Adrenal gland (tissue), 12 donors: ENCODE measurements around the gene MGAT1. TPM values are rescaled to one million over a fixed set of nuclear protein-coding genes. Genes with fewer than 3 reads are reported as not detected.

Source experiments
- DNase-seq, 7 donors: peaks; one replicate each; pipeline ENCODE4 v3.0.0-alpha.2; 2019 to 2020
- H3K27ac ChIP-seq, 5 donors: fragments of 200-600 bp; sonication (generic) in 4 of 5; 1 replicate in 3 of 5; 2 replicates in 2 of 5; pipeline versions ENCODE4 v1.5.1 to v1.8.0; 2016 to 2020; ENCODE audit warnings: mild to moderate bottlenecking in 1 of 5
- H3K27me3 ChIP-seq: fragments of 200-600 bp; 2 replicates; pipeline ENCODE4 v1.8.0; 2021
- H3K36me3 ChIP-seq, 2 donors: fragments of 200-600 bp; replicated peaks in 1 of 2; 1 replicate in 1 of 2; 2 replicates in 1 of 2; pipeline versions ENCODE4 v1.5.1 to v1.8.0; 2018 to 2022
- H3K4me1 ChIP-seq, 2 donors: fragments of 200-600 bp; replicated peaks in 1 of 2; 1 replicate in 1 of 2; 2 replicates in 1 of 2; pipeline versions ENCODE4 v1.5.1 to v1.8.0; 2018 to 2021
- H3K4me3 ChIP-seq, 4 donors: fragments of 200-600 bp; sonication (generic) in 3 of 4; one replicate each; pipeline ENCODE4 v1.5.1; 2016 to 2018
- H3K9me3 ChIP-seq, 3 donors: fragments of 200-600 bp; sonication (generic) in 1 of 3; replicated peaks in 1 of 3; 1 replicate in 2 of 3; 2 replicates in 1 of 3; pipeline versions ENCODE4 v1.5.1 to v1.8.0; 2016 to 2021
- POLR2A ChIP-seq, 2 donors: fragments of 450-650 bp; IDR thresholded peaks; one replicate each; pipeline ENCODE4 v1.6.1; 2017; ENCODE audit warnings: antibody characterized with exemption in 2 of 2, mild to moderate bottlenecking in 2 of 2, moderate library complexity in 1 of 2
- WGBS, 4 donors: extraction: QIAGEN DNeasy Blood & Tissue Kit in 2 of 4; methylation state at CpG; one replicate each; pipeline versions ENCODE4 v1.1.5 to v1.1.7; 2013 to 2017; 5-methylcytosine and 5-hydroxymethylcytosine counted together
- intact Hi-C, 2 donors: fragments of 100-400 bp; cut with DNase I; formaldehyde crosslinking; loops; one replicate each; pipeline versions ENCODE4 v1.14.1 to v1.15.0; 2022 to 2023
- polyA plus RNA-seq, 3 donors: library from polyadenylated mRNA; stranded (reverse); fragments of 200-250 nt in 2 of 3; fragments of 350-450 nt in 1 of 3; fragmentation: Illumina TruSeq in 1 of 3; extraction: RNeasy Lipid Tissue Mini Kit (QIAGEN cat#74804) in 1 of 3; gene quantifications; one replicate each; pipeline ENCODE4 v1.2.3, GENCODE V29; 2013 to 2014
- total RNA-seq, 9 donors: library from RNA; depleted of rRNA in 4 of 9; stranded (reverse); fragments of >200 nt in 4 of 9; fragments of 120-200 nt in 1 of 9; fragmentation: NEBNext Ultra II Directional in 1 of 9; extraction: Animal tissue kit (Norgen Biotek cat#: 25700) in 1 of 9; gene quantifications; one replicate each; pipeline versions ENCODE4 v1.1.0 to v1.2.4, GENCODE V29; 2013 to 2023
- TF ChIP-seq, protein P1 (sequence below), 6 experiments: fragments of 450-650 bp in 4 of 6; fragments of 200-600 bp in 2 of 6; sonication (generic) in 1 of 6; IDR thresholded peaks; 1 replicate in 5 of 6; 2 replicates in 1 of 6; pipeline versions ENCODE4 v1.5.1 to v1.8.0; 2016 to 2021; ENCODE audit warnings: antibody characterized with exemption in 6 of 6, mild to moderate bottlenecking in 2 of 6, moderate library complexity in 1 of 6
- donor health status: healthy with polysubstance abuse.
- donor health status: Bipolar disorder and iron deficiency.
- donor health status: DM: yes; HTN: yes; CAD: no.
- donor health status: DM: no; HTN: no; CAD: no.
- donor health status: DM: no; HTN: no; CAD: no.
- donor health status: DM: yes; HTN: yes; CAD: no.

The MGAT1 gene
- total and polyA plus RNA-seq, 12 donors: 46.8 to 224 (median 140) TPM

DNA sequence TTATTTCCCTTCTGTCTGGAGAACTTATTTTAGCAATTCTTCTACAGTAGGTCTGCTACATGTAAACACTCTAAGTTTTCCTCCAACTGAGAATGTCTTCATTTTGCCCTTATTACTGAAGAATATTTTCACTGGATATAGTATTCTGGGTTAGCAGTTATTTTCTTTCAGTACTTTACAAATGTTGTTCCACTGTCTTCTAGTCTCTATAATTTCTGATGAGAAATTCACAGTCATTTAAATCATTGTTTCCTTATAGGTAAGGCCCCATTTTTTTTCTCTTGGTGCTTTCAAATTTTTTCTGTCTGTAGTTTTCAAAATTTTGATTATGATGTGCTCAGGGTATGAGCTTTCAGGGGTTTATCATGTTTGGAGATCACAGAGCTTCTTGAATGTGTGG lies 30.8 kb downstream of the MGAT1 start:
- Histone ChIP-seq H3K4me1 (no peaks in the 10 kb centered on the region), H3K9me3 (peaks cover 0 to 8% (median 0%) of the 10 kb centered on the region in 3 donors), H3K4me3 (no peak overlapping the region), H3K36me3 (no peaks in the 10 kb centered on the region), H3K27ac (no peak overlapping the region), H3K27me3 (no peaks in the 10 kb centered on the region)
- intact Hi-C loops: no loop called here
- no peak for TF ChIP-seq POLR2A (IDR thresholded peaks at IDR 0.05)
- TF ChIP-seq, protein P1, sequence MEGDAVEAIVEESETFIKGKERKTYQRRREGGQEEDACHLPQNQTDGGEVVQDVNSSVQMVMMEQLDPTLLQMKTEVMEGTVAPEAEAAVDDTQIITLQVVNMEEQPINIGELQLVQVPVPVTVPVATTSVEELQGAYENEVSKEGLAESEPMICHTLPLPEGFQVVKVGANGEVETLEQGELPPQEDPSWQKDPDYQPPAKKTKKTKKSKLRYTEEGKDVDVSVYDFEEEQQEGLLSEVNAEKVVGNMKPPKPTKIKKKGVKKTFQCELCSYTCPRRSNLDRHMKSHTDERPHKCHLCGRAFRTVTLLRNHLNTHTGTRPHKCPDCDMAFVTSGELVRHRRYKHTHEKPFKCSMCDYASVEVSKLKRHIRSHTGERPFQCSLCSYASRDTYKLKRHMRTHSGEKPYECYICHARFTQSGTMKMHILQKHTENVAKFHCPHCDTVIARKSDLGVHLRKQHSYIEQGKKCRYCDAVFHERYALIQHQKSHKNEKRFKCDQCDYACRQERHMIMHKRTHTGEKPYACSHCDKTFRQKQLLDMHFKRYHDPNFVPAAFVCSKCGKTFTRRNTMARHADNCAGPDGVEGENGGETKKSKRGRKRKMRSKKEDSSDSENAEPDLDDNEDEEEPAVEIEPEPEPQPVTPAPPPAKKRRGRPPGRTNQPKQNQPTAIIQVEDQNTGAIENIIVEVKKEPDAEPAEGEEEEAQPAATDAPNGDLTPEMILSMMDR (IDR thresholded peaks at IDR 0.05): no peak
- no peak for DNase-seq

DNA sequence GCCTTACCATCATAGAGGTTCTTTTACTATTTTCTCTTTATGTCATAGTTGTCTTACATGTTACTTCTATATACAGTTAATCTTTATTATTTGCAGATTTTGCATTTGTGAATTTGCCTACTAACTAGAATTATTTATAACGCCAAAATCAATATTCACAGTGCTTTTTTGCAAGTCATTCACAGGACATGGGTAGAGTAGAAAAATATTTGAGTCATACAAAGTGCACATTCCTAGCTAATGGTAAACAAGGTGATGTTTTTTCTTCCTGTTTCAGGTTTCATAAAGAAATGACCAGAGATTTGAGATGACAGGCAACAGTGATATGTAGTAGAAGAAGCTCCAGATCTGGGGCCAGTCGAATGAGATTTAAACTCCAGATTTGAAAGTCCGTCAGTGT lies 32.8 kb downstream of the MGAT1 start:
- Histone ChIP-seq H3K4me3 (no peak overlapping the region), H3K27me3 (no peaks in the 10 kb centered on the region), H3K27ac (no peak overlapping the region), H3K36me3 (no peaks in the 10 kb centered on the region), H3K4me1 (no peaks in the 10 kb centered on the region), H3K9me3 (peaks cover 0 to 8% (median 0%) of the 10 kb centered on the region in 3 donors)
- 60 to 79% (median 77%) methylated on average over 3 of the region's 3 CpGs for WGBS, 4 donors
- intact Hi-C loops: no loop called here
- no peak for DNase-seq
- TF ChIP-seq POLR2A (IDR thresholded peaks at IDR 0.05): no peak
- TF ChIP-seq, protein P1 (IDR thresholded peaks at IDR 0.05): no peak

DNA sequence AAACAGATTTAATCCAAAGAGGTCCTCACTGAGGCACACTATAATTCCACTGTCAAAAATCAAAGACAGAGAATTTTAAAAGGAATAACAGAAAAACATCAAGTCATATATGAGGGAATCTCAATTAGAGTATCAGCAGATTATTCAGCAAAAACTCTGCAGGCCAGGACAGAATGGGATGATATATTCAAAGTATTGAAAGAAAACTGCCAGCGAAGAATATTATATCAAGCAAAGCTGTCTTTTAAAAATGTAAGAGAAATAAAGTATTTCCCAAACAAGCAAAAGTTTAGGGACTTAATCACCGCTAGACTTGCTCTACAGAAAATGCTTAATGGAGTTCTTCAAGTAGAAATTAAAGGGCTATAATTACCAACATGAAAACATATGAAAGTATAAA lies 47.0 kb downstream of the MGAT1 start:
- H3K4me1 ChIP-seq: no peaks in the 10 kb centered on the region
- no peaks in the 10 kb centered on the region for H3K36me3 ChIP-seq
- TF ChIP-seq, protein P1 (IDR thresholded peaks at IDR 0.05): no peak
- WGBS, 4 donors: 44 to 65% (median 62%) methylated on average over 2 of the region's 2 CpGs
- intact Hi-C loops: no loop called here
- no peak for DNase-seq
- no peaks in the 10 kb centered on the region for H3K27me3 ChIP-seq
- H3K9me3 ChIP-seq: no peaks in the 10 kb centered on the region
- no peak overlapping the region for H3K27ac ChIP-seq
- no peak overlapping the region for H3K4me3 ChIP-seq

DNA sequence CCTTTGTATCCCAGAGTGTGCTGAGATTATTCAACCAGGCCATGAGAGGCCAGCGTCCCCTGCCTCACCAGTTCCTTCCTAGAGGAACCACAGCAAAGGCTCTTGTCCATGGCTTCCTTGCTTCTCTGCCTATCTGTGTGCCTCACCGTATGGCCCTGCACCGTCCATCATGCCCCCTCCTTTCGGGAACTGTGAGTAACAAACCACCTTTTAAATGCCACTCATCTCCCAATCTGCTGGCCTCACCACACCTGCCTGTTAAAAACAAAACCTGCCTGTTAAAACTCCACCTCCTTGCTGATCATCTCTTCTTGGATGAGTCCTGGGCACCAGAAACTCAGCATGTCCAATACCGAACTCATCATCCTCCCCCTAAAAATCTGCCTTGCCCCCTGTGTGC lies 58.4 kb downstream of the MGAT1 start:
- Histone ChIP-seq H3K36me3 (no peaks in the 10 kb centered on the region), H3K27ac (no peak overlapping the region), H3K4me1 (no peaks in the 10 kb centered on the region), H3K27me3 (peaks cover 18% of the 10 kb centered on the region), H3K9me3 (no peaks in the 10 kb centered on the region), H3K4me3 (no peak overlapping the region)
- WGBS, 4 donors: 56 to 75% (median 61%) methylated on average over 5 of the region's 5 CpGs
- TF ChIP-seq, protein P1 (IDR thresholded peaks at IDR 0.05): no peak
- TF ChIP-seq POLR2A (IDR thresholded peaks at IDR 0.05): no peak
- DNase-seq: no peak
- intact Hi-C loops: no loop called here
